Measurements from ENCODE around the gene TPM2. TPM values are rescaled to one million over a fixed set of nuclear protein-coding genes. Genes with fewer than 3 reads are reported as not detected.

The TPM2 gene
- total RNA-seq, 2 experiments from 2014 or later: 63.1 to 63.5 TPM

- Mint-ChIP-seq H3K4me3 (peak overlapping the region; percentile 92), H3K9me3 (peaks cover 3% of the 10 kb centered on the region), H3K4me1 (ENCODE audit: low read depth) (peaks cover 84% of the 10 kb centered on the region), H3K27ac (peak overlapping the region; percentile 100), H3K36me3 (ENCODE audit: low read depth) (peaks cover 51% of the 10 kb centered on the region), H3K27me3 (peaks cover 8% of the 10 kb centered on the region)
- H3K36me3 ChIP-seq (ENCODE audit: insufficient read depth, low read length): peaks cover 16% of the 10 kb centered on the region
- H3K4me1 ChIP-seq (ENCODE audit: insufficient read depth, low read length): peaks cover 81% of the 10 kb centered on the region
- TF ChIP-seq CTCF (IDR thresholded peaks at IDR 0.05): no peak
- H3K4me3 ChIP-seq (ENCODE audit: low read length): peak overlapping the region; percentile 88
- no peaks in the 10 kb centered on the region for H3K27me3 ChIP-seq (ENCODE audit: control insufficient read depth in 1 of 2, insufficient read depth in 2 of 2, low read length in 2 of 2)
- intact Hi-C loops (cut with DNase I, micrococcal nuclease): loop anchor here (2.0 to 5.0 kb wide), 3 partner anchors 37 to 168 kb away; partner anchors contain the start of genes CD72 (in 2 of the 2), FAM221B (in 1 of the 2) and TMEM8B (in 1 of the 2)
- ATAC-seq (ENCODE audit: poor library complexity): no peak
- peak in 1 of 14 experiments; percentile 49 for DNase-seq
- CTCF ChIA-PET: interaction anchor here (1.4 to 6.2 kb wide), 13 partner anchors 12 to 129 kb away, joined by 3 to 94 read pairs (median 8); partner anchors contain the start of genes CD72, CREB3, GBA2 and RGP1
- H3K27ac ChIP-seq (ENCODE audit: low read depth in 1 of 2, low read length in 2 of 2): peak overlapping the region; percentile 99 to 100
- POLR2A ChIA-PET: interaction anchor here (1.3 to 5.1 kb wide), 10 partner anchors 12 to 155 kb away, joined by 3 to 175 read pairs (median 16); partner anchors contain the start of genes CREB3, GBA2, HINT2 and RGP1
- H3K9me3 ChIP-seq (ENCODE audit: control insufficient read depth in 1 of 2, insufficient read depth in 1 of 2, low read length in 2 of 2): peaks cover 0 to 4% of the 10 kb centered on the region in 2 experiments
Measured at GRCh38 chr9:35659340-35659739, 30.4 kb downstream of the TPM2 start.

DNA sequence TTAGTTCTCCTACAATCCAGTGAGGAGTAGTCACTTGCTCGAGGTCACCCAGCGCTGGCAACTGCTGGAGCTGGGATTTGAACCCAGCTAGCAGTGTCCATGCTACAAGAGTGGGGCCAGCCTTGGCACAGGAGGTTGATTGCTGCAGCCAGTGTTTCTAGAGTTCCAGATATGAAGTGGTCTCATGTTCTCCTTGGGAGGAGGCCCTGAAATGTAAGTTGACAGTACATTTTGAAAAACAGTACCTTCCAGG, 30.8 kb downstream of the TPM2 start:
- intact Hi-C loops (cut with DNase I, micrococcal nuclease): loop anchor here (1.0 to 5.0 kb wide), 7 partner anchors 12 to 223 kb away; partner anchors contain the start of genes CD72 (in 2 of the 2), FAM221B (in 1 of the 2), TESK1 (in 1 of the 2) and TMEM8B (in 1 of the 2)
- Histone ChIP-seq H3K36me3 (ENCODE audit: insufficient read depth, low read length) (peaks cover 16% of the 10 kb centered on the region), H3K9me3 (ENCODE audit: control insufficient read depth in 1 of 2, insufficient read depth in 1 of 2, low read length in 2 of 2) (peaks cover 0 to 4% of the 10 kb centered on the region in 2 experiments), H3K4me1 (ENCODE audit: insufficient read depth, low read length) (peaks cover 81% of the 10 kb centered on the region), H3K27me3 (ENCODE audit: control insufficient read depth in 1 of 2, insufficient read depth in 2 of 2, low read length in 2 of 2) (no peaks in the 10 kb centered on the region), H3K27ac (ENCODE audit: low read depth in 1 of 2, low read length in 2 of 2) (peak overlapping the region; percentile 99 to 100), H3K4me3 (ENCODE audit: low read length) (peak overlapping the region; percentile 88)
- TF ChIP-seq CTCF (IDR thresholded peaks at IDR 0.05): no peak
- no peak for ATAC-seq (ENCODE audit: poor library complexity)
- CTCF ChIA-PET: interaction anchor here (1.4 to 6.2 kb wide), 13 partner anchors 11 to 129 kb away, joined by 3 to 94 read pairs (median 8); partner anchors contain the start of genes CD72, CREB3, GBA2 and RGP1
- POLR2A ChIA-PET: interaction anchor here (1.0 to 5.1 kb wide), 13 partner anchors 11 to 156 kb away, joined by 3 to 175 read pairs (median 12); partner anchors contain the start of genes CREB3, GBA2, HINT2 and RGP1
- peak overlapping the region; percentile 92 for H3K4me3 Mint-ChIP-seq
- H3K9me3 Mint-ChIP-seq: peaks cover 3% of the 10 kb centered on the region
- peaks cover 51% of the 10 kb centered on the region for H3K36me3 Mint-ChIP-seq (ENCODE audit: low read depth)
- peak overlapping the region; percentile 100 for H3K27ac Mint-ChIP-seq
- no peak for DNase-seq
- H3K27me3 Mint-ChIP-seq: peaks cover 8% of the 10 kb centered on the region
- H3K4me1 Mint-ChIP-seq (ENCODE audit: low read depth): peaks cover 81% of the 10 kb centered on the region

DNA sequence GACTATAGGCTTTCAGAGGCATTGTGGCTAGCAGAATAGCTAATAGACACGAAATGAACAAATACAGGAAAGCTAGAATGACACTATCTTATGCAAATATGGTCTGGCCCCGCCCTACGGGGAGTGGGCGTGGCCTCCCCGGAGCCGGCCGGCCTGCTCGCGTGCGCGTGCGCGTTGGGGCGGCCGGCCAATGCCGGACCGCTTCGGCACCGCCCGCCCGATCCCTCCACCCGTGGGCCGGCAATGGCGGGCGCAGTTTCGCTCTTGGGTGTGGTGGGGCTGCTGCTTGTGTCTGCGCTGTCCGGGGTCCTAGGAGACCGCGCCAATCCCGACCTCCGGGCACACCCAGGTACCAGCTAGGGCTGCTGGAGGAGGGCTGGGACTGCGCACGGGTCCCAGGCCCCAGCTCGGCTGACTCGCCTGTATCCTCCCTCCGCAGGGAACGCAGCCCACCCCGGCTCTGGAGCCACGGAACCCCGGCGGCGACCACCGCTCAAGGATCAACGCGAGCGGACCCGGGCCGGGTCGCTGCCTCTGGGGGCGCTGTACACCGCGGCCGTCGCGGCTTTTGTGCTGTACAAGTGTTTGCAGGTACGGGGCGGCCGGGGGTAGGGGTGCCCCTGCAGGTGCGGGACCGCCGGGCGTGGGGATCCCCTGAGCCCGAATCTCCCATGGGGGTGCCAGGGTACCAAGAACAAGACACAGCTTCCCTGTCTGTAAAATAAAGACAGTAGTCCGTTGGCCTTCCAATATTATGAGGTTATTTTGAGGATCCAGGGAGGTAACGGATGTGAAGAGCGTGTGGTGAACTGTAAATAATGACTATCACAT, 31.4 kb downstream of the TPM2 start, which contains the start of gene CCDC107:
TSS of gene CCDC107 (plus strand) at position 156 of the 831 bp plus-strand sequence. CDS start at position 244, 88 bp downstream.
- peaks cover 51% of the 10 kb centered on the region for H3K36me3 Mint-ChIP-seq (ENCODE audit: low read depth)
- Histone ChIP-seq H3K27ac (ENCODE audit: low read depth in 1 of 2, low read length in 2 of 2) (peak within 1 kb of the TSS; percentile 99 to 100), H3K9me3 (ENCODE audit: control insufficient read depth in 1 of 2, insufficient read depth in 1 of 2, low read length in 2 of 2) (peaks cover 0 to 4% of the 10 kb centered on the region in 2 experiments), H3K4me1 (ENCODE audit: insufficient read depth, low read length) (peaks cover 80% of the 10 kb centered on the region), H3K36me3 (ENCODE audit: insufficient read depth, low read length) (peaks cover 16% of the 10 kb centered on the region), H3K4me3 (ENCODE audit: low read length) (peak within 1 kb of the TSS; percentile 88), H3K27me3 (ENCODE audit: control insufficient read depth in 1 of 2, insufficient read depth in 2 of 2, low read length in 2 of 2) (no peaks in the 10 kb centered on the region)
- peak; percentile 94 for TF ChIP-seq CTCF (IDR thresholded peaks at IDR 0.05)
- peaks cover 76% of the 10 kb centered on the region for H3K4me1 Mint-ChIP-seq (ENCODE audit: low read depth)
- ATAC-seq (ENCODE audit: poor library complexity) (peak; percentile 65), DNase-seq (peak; percentile 70 to 92 (median 80))
- H3K27ac Mint-ChIP-seq: peak within 1 kb of the TSS; percentile 100
- peaks cover 8% of the 10 kb centered on the region for H3K27me3 Mint-ChIP-seq
- intact Hi-C loops (cut with DNase I, micrococcal nuclease): loop anchor here (1.0 to 5.0 kb wide), 7 partner anchors 11 to 224 kb away; partner anchors contain the start of genes CD72 (in 2 of the 2), FAM221B (in 1 of the 2), TESK1 (in 1 of the 2) and TMEM8B (in 1 of the 2)
- H3K4me3 Mint-ChIP-seq: peak within 1 kb of the TSS; percentile 96
- CTCF ChIA-PET: interaction anchor here (0.7 to 6.2 kb wide), 23 partner anchors 11 to 759 kb away, joined by 3 to 94 read pairs (median 5); partner anchors contain the start of genes CD72, CREB3, GBA2 and RGP1
- POLR2A ChIA-PET: interaction anchor here (0.6 to 5.1 kb wide), 24 partner anchors 11 to 587 kb away, joined by 3 to 175 read pairs (median 4); partner anchors contain the start of genes CREB3, GBA2, HINT2 and RGP1
- H3K9me3 Mint-ChIP-seq: peaks cover 3% of the 10 kb centered on the region
